Caco-2 (cell line): ENCODE data around the gene WWOX. TPM values are rescaled to one million over a fixed set of nuclear protein-coding genes. Genes with fewer than 3 reads are reported as not detected.

Source experiments
- BruUV-seq: library from RNA; stranded (reverse); fragments of 400-500 nt; replicated peaks from 2 replicates; lab custom pipeline; 2021; lab: Mats Ljungman, UMichigan
- CTCF ChIA-PET: fragments of 300-600 bp; sonication (Branson Sonifier 250); formaldehyde crosslinking; loops from one replicate; lab custom pipeline; 2022; ENCODE audit warnings: antibody characterized with exemption; lab: Charles Lee
- POLR2A ChIA-PET: fragments of 300-600 bp; sonication (Branson Sonifier 250); formaldehyde crosslinking; loops from one replicate; lab custom pipeline; 2022; ENCODE audit warnings: antibody characterized with exemption; lab: Charles Lee
- DNase-seq, 2 experiments: peaks; one replicate each; pipeline versions ENCODE4 v3.0.0 to v3.0.0-alpha.2; 2020 to 2022
- H3K27me3 ChIP-seq: replicated peaks from 2 replicates; pipeline ENCODE4 v1.6.0; 2011; ENCODE audit warnings: low read length; ENCODE audit not compliant: control insufficient read depth, insufficient read depth
- H3K36me3 ChIP-seq: 2 replicates; pipeline ENCODE4 v1.5.1; 2011; ENCODE audit warnings: low read length; ENCODE audit not compliant: control insufficient read depth, insufficient read depth
- H3K4me1 ChIP-seq: fragments of 250-450 bp; sonication (Bioruptor Pico); 2 replicates; pipeline ENCODE4 v1.5.1; 2020; ENCODE audit warnings: mild to moderate bottlenecking
- H3K4me3 ChIP-seq: 2 replicates; pipeline ENCODE4 v1.5.1; 2011; ENCODE audit warnings: low read depth, mild to moderate bottlenecking, control low read depth, low read length
- H3K9me3 ChIP-seq: fragments of 250-450 bp; sonication (Bioruptor Pico); 2 replicates; pipeline ENCODE4 v1.5.1; 2020; ENCODE audit warnings: mild to moderate bottlenecking, moderate library complexity
- H3K27ac Mint-ChIP-seq: one replicate; pipeline ENCODE4 v1.8.0; 2022; ENCODE audit warnings: mixed read lengths; ENCODE audit not compliant: unreplicated experiment
- H3K27me3 Mint-ChIP-seq: one replicate; pipeline ENCODE4 v1.8.0; 2022; ENCODE audit warnings: mixed read lengths; ENCODE audit not compliant: insufficient read depth, unreplicated experiment
- H3K36me3 Mint-ChIP-seq: one replicate; pipeline ENCODE4 v1.8.0; 2022; ENCODE audit warnings: mild to moderate bottlenecking, mixed read lengths; ENCODE audit not compliant: insufficient read depth, unreplicated experiment
- H3K4me1 Mint-ChIP-seq: one replicate; pipeline ENCODE4 v1.8.0; 2022; ENCODE audit warnings: low read depth, mixed read lengths; ENCODE audit not compliant: unreplicated experiment
- H3K4me3 Mint-ChIP-seq: one replicate; pipeline ENCODE4 v1.8.0; 2022; ENCODE audit warnings: mild to moderate bottlenecking, moderate library complexity, mixed read lengths; ENCODE audit not compliant: unreplicated experiment
- H3K9me3 Mint-ChIP-seq: one replicate; pipeline ENCODE4 v1.8.0; 2022; ENCODE audit warnings: mixed read lengths; ENCODE audit not compliant: unreplicated experiment
- CTCF ChIP-seq, 2 experiments: fragments of 200-600 bp in 1 of 2; IDR thresholded peaks; 1 replicate in 1 of 2; 2 replicates in 1 of 2; pipeline versions ENCODE4 v1.5.1 to v1.8.0; 2011 to 2022; ENCODE audit warnings: antibody characterized with exemption in 1 of 2, control low read depth in 1 of 2, inconsistent platforms in 1 of 2, low read depth in 1 of 2, low read length in 1 of 2, mild to moderate bottlenecking in 1 of 2, moderate library complexity in 1 of 2; ENCODE audit not compliant: insufficient read depth in 1 of 2, severe bottlenecking in 1 of 2, unreplicated experiment in 1 of 2
- intact Hi-C: fragments of 100-400 bp; cut with micrococcal nuclease; formaldehyde crosslinking; loops from one replicate; pipeline ENCODE4 v1.10.0; 2022; ENCODE audit not compliant: unreplicated experiment
- total RNA-seq: library from RNA; stranded (reverse); gene quantifications from 2 replicates; pipeline ENCODE4 v1.2.3, GENCODE V29; 2022

Gene WWOX
- total RNA-seq, 1 experiment from 2014 or later: 45.0 TPM

- ChIA-PET CTCF (no interaction called here), POLR2A (no interaction called here)
- DNase-seq: no peak
- H3K36me3 ChIP-seq: no peaks in the 10 kb centered on the region
- no TSS peak for BruUV-seq
- no peaks in the 10 kb centered on the region for H3K27me3 ChIP-seq
- no peaks in the 10 kb centered on the region for H3K9me3 ChIP-seq
- H3K4me1 ChIP-seq: no peaks in the 10 kb centered on the region
- H3K4me3 ChIP-seq: no peak overlapping the region
- Mint-ChIP-seq H3K4me1 (no peaks in the 10 kb centered on the region), H3K9me3 (no peaks in the 10 kb centered on the region), H3K36me3 (no peaks in the 10 kb centered on the region), H3K4me3 (no peak overlapping the region), H3K27me3 (no peaks in the 10 kb centered on the region), H3K27ac (no peak overlapping the region)
- TF ChIP-seq CTCF (IDR thresholded peaks at IDR 0.05; ENCODE audit: insufficient read depth in 1 of 2, low read depth in 1 of 2, low read length in 1 of 2, severe bottlenecking in 1 of 2, unreplicated experiment in 1 of 2): no peak
- intact Hi-C loops: no loop called here
Measured at GRCh38 chr16:79064256-79064972, 965.0 kb downstream of the WWOX start.

- no TSS peak for BruUV-seq
- TF ChIP-seq CTCF (IDR thresholded peaks at IDR 0.05; ENCODE audit: insufficient read depth in 1 of 2, low read depth in 1 of 2, low read length in 1 of 2, severe bottlenecking in 1 of 2, unreplicated experiment in 1 of 2): no peak
- Mint-ChIP-seq H3K9me3 (no peaks in the 10 kb centered on the region), H3K4me3 (no peak overlapping the region), H3K4me1 (no peaks in the 10 kb centered on the region), H3K27ac (no peak overlapping the region), H3K27me3 (no peaks in the 10 kb centered on the region), H3K36me3 (no peaks in the 10 kb centered on the region)
- DNase-seq: no peak
- no peaks in the 10 kb centered on the region for H3K9me3 ChIP-seq
- H3K27me3 ChIP-seq: no peaks in the 10 kb centered on the region
- no peak overlapping the region for H3K4me3 ChIP-seq
- H3K36me3 ChIP-seq: no peaks in the 10 kb centered on the region
- ChIA-PET POLR2A (no interaction called here), CTCF (no interaction called here)
- H3K4me1 ChIP-seq: no peaks in the 10 kb centered on the region
- intact Hi-C loops: no loop called here
Measured at GRCh38 chr16:79066561-79066960, 967.1 kb downstream of the WWOX start.

GRCh38 chr16:79067600-79067999, 968.1 kb downstream of the WWOX start:
- H3K4me3 ChIP-seq: no peak overlapping the region
- H3K27me3 ChIP-seq: no peaks in the 10 kb centered on the region
- no peaks in the 10 kb centered on the region for H3K36me3 ChIP-seq
- BruUV-seq: no TSS peak
- POLR2A ChIA-PET: no interaction called here
- intact Hi-C loops: no loop called here
- Mint-ChIP-seq H3K27me3 (no peaks in the 10 kb centered on the region), H3K9me3 (no peaks in the 10 kb centered on the region), H3K4me1 (no peaks in the 10 kb centered on the region), H3K27ac (no peak overlapping the region), H3K36me3 (no peaks in the 10 kb centered on the region), H3K4me3 (no peak overlapping the region)
- CTCF ChIA-PET: interaction anchor here (0.5 kb wide), 1 partner anchor 534 kb away, joined by 3 read pairs; no protein-coding TSS in a partner anchor
- H3K9me3 ChIP-seq: no peaks in the 10 kb centered on the region
- no peak for TF ChIP-seq CTCF (IDR thresholded peaks at IDR 0.05; ENCODE audit: insufficient read depth in 1 of 2, low read depth in 1 of 2, low read length in 1 of 2, severe bottlenecking in 1 of 2, unreplicated experiment in 1 of 2)
- DNase-seq: no peak
- no peaks in the 10 kb centered on the region for H3K4me1 ChIP-seq
